Gastroesophageal sphincter (tissue), 4 donors: ENCODE results near the gene INO80. TPM values are rescaled to one million over a fixed set of nuclear protein-coding genes. Genes with fewer than 3 reads are reported as not detected.

Experiments
- ATAC-seq: fragments of 150-250 bp; one replicate; pipeline ENCODE4 v1.9.1; 2016; ENCODE audit warnings: mild to moderate bottlenecking, moderate library complexity
- H3K27ac ChIP-seq, 4 donors: fragments of 200-600 bp; sonication (generic) in 3 of 4; 1 replicate in 3 of 4; 2 replicates in 1 of 4; pipeline ENCODE4 v1.5.1; 2016 to 2019
- H3K27me3 ChIP-seq: fragments of 200-600 bp; sonication (generic); one replicate; pipeline ENCODE4 v1.5.1; 2019
- H3K36me3 ChIP-seq, 2 donors: fragments of 200-600 bp; sonication (generic); one replicate each; pipeline ENCODE4 v1.5.1; 2019; ENCODE audit warnings: control low read depth in 1 of 2
- H3K4me1 ChIP-seq, 3 donors: fragments of 200-600 bp; sonication (generic); 1 replicate in 2 of 3; 2 replicates in 1 of 3; pipeline ENCODE4 v1.5.1; 2016 to 2019; ENCODE audit warnings: control low read depth in 2 of 3
- H3K4me3 ChIP-seq, 2 donors: fragments of 200-600 bp; sonication (generic); one replicate each; pipeline ENCODE4 v1.5.1; 2019; ENCODE audit warnings: mild to moderate bottlenecking in 1 of 2, moderate library complexity in 1 of 2
- H3K9me3 ChIP-seq, 3 donors: fragments of 200-600 bp; sonication (generic); one replicate each; pipeline ENCODE4 v1.5.1; 2017 to 2019; ENCODE audit warnings: control low read depth in 2 of 3
- CTCF ChIP-seq, 4 experiments: fragments of 200-600 bp in 2 of 4; fragments of 450-650 bp in 2 of 4; sonication (generic) in 1 of 4; IDR thresholded peaks; one replicate each; pipeline ENCODE4 v1.5.1; 2017 to 2019; ENCODE audit warnings: antibody characterized with exemption in 4 of 4, mild to moderate bottlenecking in 2 of 4, moderate library complexity in 2 of 4
- EP300 ChIP-seq: sonication (generic); formaldehyde crosslinking; IDR thresholded peaks from one replicate; pipeline ENCODE4 v1.6.1; 2017; ENCODE audit warnings: antibody characterized with exemption, mild to moderate bottlenecking
- POLR2A ChIP-seq, 2 donors: fragments of 450-650 bp; IDR thresholded peaks; one replicate each; pipeline ENCODE4 v1.6.1; 2017; ENCODE audit warnings: antibody characterized with exemption in 2 of 2, mild to moderate bottlenecking in 2 of 2, moderate library complexity in 1 of 2
- POLR2AphosphoS5 ChIP-seq: sonication (generic); formaldehyde crosslinking; IDR thresholded peaks from one replicate; pipeline ENCODE4 v1.6.1; 2017; ENCODE audit warnings: antibody characterized with exemption
- WGBS, 2 donors: methylation state at CpG; one replicate each; pipeline ENCODE4 v1.1.5; 2018; ENCODE audit warnings: low coverage in 1 of 2; 5-methylcytosine and 5-hydroxymethylcytosine counted together
- total RNA-seq, 4 donors: library from RNA; depleted of rRNA; stranded (reverse); fragments of >200 nt; gene quantifications; one replicate each; pipeline ENCODE4 v1.1.0, GENCODE V29; 2016

Gene INO80
- total RNA-seq, 4 donors from 2014 or later, result 18.0 to 61.3 (median 32.2) TPM

GRCh38 chr15:41116962-41117252, 827 bp upstream of the INO80 start:
- Histone ChIP-seq H3K27me3 (peaks cover 15% of the 10 kb centered on the region), H3K27ac (peak overlapping the region; percentile 97 to 100 (median 98)), H3K4me3 (peak overlapping the region; percentile 89 to 92), H3K4me1 (peaks cover 0 to 33% (median 7%) of the 10 kb centered on the region in 3 donors), H3K9me3 (no peaks in the 10 kb centered on the region), H3K36me3 (no peaks in the 10 kb centered on the region)
- 83% methylated on average over 5 of the region's 6 CpGs; no CpG with 5 or more reads in 1 of the 2 donors for WGBS, 2 donors
- ATAC-seq, result no peak
- no peak for TF ChIP-seq POLR2A (IDR thresholded peaks at IDR 0.05)
- TF ChIP-seq CTCF (IDR thresholded peaks at IDR 0.05), result no peak
- TF ChIP-seq EP300, result no peak
- no peak for TF ChIP-seq POLR2AphosphoS5

DNA sequence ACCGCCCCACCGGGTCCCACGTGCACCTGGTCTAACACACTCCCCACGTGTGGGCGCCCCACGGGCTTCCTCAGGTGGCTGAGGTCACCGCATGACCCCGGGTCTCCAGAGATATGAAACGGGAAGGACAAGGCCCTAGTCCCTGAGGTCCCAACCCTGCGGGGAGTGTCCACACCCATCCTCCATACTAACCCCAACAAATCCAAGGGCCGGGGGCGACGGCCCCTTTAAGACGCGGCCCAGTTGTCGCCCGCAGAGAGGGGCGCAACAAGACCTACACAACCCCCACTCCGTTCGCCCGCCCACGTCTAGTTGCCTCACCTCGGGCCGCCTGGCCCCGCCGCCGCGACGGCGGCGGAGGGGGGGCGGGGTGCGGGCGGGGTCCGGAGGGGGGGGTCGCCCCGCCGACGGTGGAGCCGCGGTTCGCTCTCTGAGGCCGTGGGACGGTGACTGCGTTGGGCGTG, 396 bp downstream of the INO80 start:
- peak; percentile 69 for ATAC-seq
- H3K27ac ChIP-seq, result peak overlapping the region; percentile 97 to 100 (median 98)
- H3K9me3 ChIP-seq, result no peaks in the 10 kb centered on the region
- peaks cover 4% of the 10 kb centered on the region for H3K27me3 ChIP-seq
- WGBS, 2 donors, result 2% methylated on average over 13 of the region's 46 CpGs; no CpG with 5 or more reads in 1 of the 2 donors
- TF ChIP-seq POLR2AphosphoS5, result no peak
- no peak for TF ChIP-seq CTCF (IDR thresholded peaks at IDR 0.05)
- H3K36me3 ChIP-seq, result no peaks in the 10 kb centered on the region
- H3K4me3 ChIP-seq, result peak overlapping the region; percentile 89 to 92
- peaks cover 0 to 33% (median 7%) of the 10 kb centered on the region in 3 donors for H3K4me1 ChIP-seq

- peak overlapping the region; percentile 89 to 92 for H3K4me3 ChIP-seq
- no peaks in the 10 kb centered on the region for H3K9me3 ChIP-seq
- peak overlapping the region; percentile 97 to 100 (median 98) for H3K27ac ChIP-seq
- WGBS, 2 donors, result 0% methylated on average over 6 to 10 of the region's 10 CpGs
- no peak for ATAC-seq
- H3K4me1 ChIP-seq, result peaks cover 0 to 33% (median 7%) of the 10 kb centered on the region in 3 donors
- H3K36me3 ChIP-seq, result peaks cover 0 to 1% of the 10 kb centered on the region in 2 donors
- no peaks in the 10 kb centered on the region for H3K27me3 ChIP-seq
- TF ChIP-seq CTCF (IDR thresholded peaks at IDR 0.05), result peak in 1 of 4 experiments; percentile 24
- no peak for TF ChIP-seq POLR2AphosphoS5
Measured at GRCh38 chr15:41115161-41115651, 874 bp downstream of the INO80 start.

DNA sequence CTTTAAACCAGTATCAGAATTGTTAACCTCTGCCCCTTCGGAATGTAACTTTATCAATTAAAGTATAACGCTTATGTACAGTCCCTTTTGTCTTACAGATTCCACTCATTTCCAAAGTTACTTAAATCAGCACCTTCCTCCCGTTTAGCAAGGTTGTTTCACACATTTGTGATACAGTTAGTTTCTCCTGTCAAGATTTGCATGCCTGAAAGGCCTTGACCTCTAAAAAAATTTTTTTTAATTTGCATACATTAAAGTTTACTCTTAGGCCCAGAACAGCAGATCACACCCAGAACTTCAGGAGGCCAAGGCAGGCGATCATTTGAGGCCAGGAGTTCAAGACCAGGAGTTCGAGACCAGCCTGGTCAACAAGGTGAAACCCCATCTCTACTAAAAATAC, 9.1 kb downstream of the INO80 start:
- ATAC-seq, result no peak

GRCh38 chr15:41105348-41106334, 10.4 kb downstream of the INO80 start:
- no peak for ATAC-seq
- WGBS, 2 donors, result 83 to 88% methylated on average over 7 to 11 of the region's 11 CpGs
- Histone ChIP-seq H3K27me3 (no peaks in the 10 kb centered on the region), H3K27ac (no peak overlapping the region), H3K36me3 (peaks cover 0 to 21% of the 10 kb centered on the region in 2 donors), H3K4me1 (peaks cover 0 to 16% (median 0%) of the 10 kb centered on the region in 3 donors), H3K9me3 (no peaks in the 10 kb centered on the region), H3K4me3 (no peak overlapping the region)
- no peak for TF ChIP-seq POLR2AphosphoS5
- TF ChIP-seq POLR2A (IDR thresholded peaks at IDR 0.05), result no peak
- no peak for TF ChIP-seq CTCF (IDR thresholded peaks at IDR 0.05)
- TF ChIP-seq EP300, result no peak

More for the DNA sequence above, 9.1 kb downstream of the INO80 start:
- H3K9me3 ChIP-seq, result no peaks in the 10 kb centered on the region
- peaks cover 0 to 16% (median 0%) of the 10 kb centered on the region in 3 donors for H3K4me1 ChIP-seq
- no peak overlapping the region for H3K27ac ChIP-seq
- peaks cover 0 to 21% of the 10 kb centered on the region in 2 donors for H3K36me3 ChIP-seq
- H3K27me3 ChIP-seq, result no peaks in the 10 kb centered on the region
- H3K4me3 ChIP-seq, result no peak overlapping the region
- 85 to 90% methylated on average over 3 to 5 of the region's 5 CpGs for WGBS, 2 donors
- TF ChIP-seq EP300 (no peak), POLR2AphosphoS5 (no peak), POLR2A (IDR thresholded peaks at IDR 0.05) (no peak)
